GM12878 (cell line): Measurements from ENCODE around the gene IL20RA. TPM values are rescaled to one million over a fixed set of nuclear protein-coding genes. Genes with fewer than 3 reads are reported as not detected.

Experiments used
- ATAC-seq: fragments of 200-7000 bp; cut with Tn5 transposase; 3 replicates; pipeline ENCODE4 v1.9.1; 2020; ENCODE audit warnings: mild to moderate bottlenecking, moderate library complexity
- BruUV-seq: library from RNA; stranded (reverse); fragments of 400-500 nt; replicated peaks from 2 replicates; lab custom pipeline; 2021; lab: Mats Ljungman, UMichigan
- CTCF ChIA-PET: fragments of 300-600 bp; sonication (Branson Sonifier 250); formaldehyde crosslinking; extraction: SDS; loops from one replicate; lab custom pipeline; 2021; ENCODE audit warnings: inconsistent platforms; lab: Yijun Ruan, JAX
- POLR2A ChIA-PET: fragments of 350-600 bp; formaldehyde crosslinking; extraction: SDS; loops from one replicate; lab custom pipeline; 2021; ENCODE audit warnings: inconsistent platforms; lab: Charles Lee
- RAD21 ChIA-PET: fragments of 300-600 bp; sonication (Branson Sonifier 250); formaldehyde crosslinking; loops from one replicate; lab custom pipeline; 2023; ENCODE audit warnings: antibody characterized with exemption; ENCODE audit not compliant: unreplicated experiment; lab: Charles Lee
- SMC1A ChIA-PET: fragments of 300-600 bp; sonication (Branson Sonifier 250); formaldehyde crosslinking; loops from one replicate; lab custom pipeline; 2023; ENCODE audit not compliant: unreplicated experiment, uncharacterized antibody; lab: Charles Lee
- DNase-seq: peaks from one replicate; pipeline ENCODE4 v3.0.0-alpha.2; 2011; ENCODE audit warnings: low read depth, low spot score
- FAIRE-seq: peaks from 3 replicates; lab custom pipeline; 2011; peaks lifted over from hg19 to GRCh38; lab: Jason Lieb, UNC
- H2AFZ ChIP-seq: 2 replicates; pipeline ENCODE4 v1.6.0; 2011; ENCODE audit warnings: low read depth, low read length, control low read depth; ENCODE audit not compliant: control insufficient read depth
- H3K27ac ChIP-seq: 2 replicates; pipeline ENCODE4 v1.5.1; 2011; ENCODE audit warnings: control low read depth; ENCODE audit not compliant: control insufficient read depth, insufficient read depth
- H3K27me3 ChIP-seq, 2 experiments: replicated peaks in 1 of 2; 2 replicates each; pipeline versions ENCODE4 v1.6.0 to v1.6.1; 2011; ENCODE audit warnings: low read length in 1 of 2; ENCODE audit not compliant: control insufficient read depth in 2 of 2, insufficient read depth in 2 of 2
- H3K36me3 ChIP-seq, 2 experiments: 2 replicates each; pipeline ENCODE4 v1.5.1; 2011; ENCODE audit warnings: low read length in 1 of 2; ENCODE audit not compliant: control insufficient read depth in 2 of 2, insufficient read depth in 2 of 2
- H3K4me1 ChIP-seq: 2 replicates; pipeline ENCODE4 v1.6.1; 2011; ENCODE audit warnings: mild to moderate bottlenecking, low read length, moderate library complexity, mixed read lengths; ENCODE audit not compliant: control insufficient read depth, insufficient read depth
- H3K4me2 ChIP-seq: 2 replicates; pipeline ENCODE4 v1.6.0; 2011; ENCODE audit warnings: control low read depth; ENCODE audit not compliant: control insufficient read depth, insufficient read depth
- H3K4me3 ChIP-seq: fragments of 200-600 bp; sonication (generic); 2 replicates; pipeline ENCODE4 v1.5.1; 2016
- H3K79me2 ChIP-seq: 2 replicates; pipeline ENCODE4 v1.6.0; 2011; ENCODE audit warnings: low read length; ENCODE audit not compliant: control insufficient read depth, insufficient read depth
- H3K9ac ChIP-seq: 2 replicates; pipeline ENCODE4 v1.8.0; 2011; ENCODE audit warnings: low read length, control low read depth, mixed read lengths; ENCODE audit not compliant: control insufficient read depth, insufficient read depth
- H3K9me3 ChIP-seq: replicated peaks from 3 replicates; pipeline ENCODE4 v1.5.1; 2011; ENCODE audit warnings: mild to moderate bottlenecking, low read length; ENCODE audit not compliant: control insufficient read depth, insufficient read depth
- H4K20me1 ChIP-seq: 2 replicates; pipeline ENCODE4 v1.6.0; 2011; ENCODE audit not compliant: control insufficient read depth, insufficient read depth
- ASH2L ChIP-seq: fragments of 300-600, 200-600 bp; sonication (generic); IDR thresholded peaks from 2 replicates; pipeline ENCODE4 v1.6.1; 2017; ENCODE audit warnings: low read depth, mild to moderate bottlenecking, borderline replicate concordance
- E4F1 ChIP-seq: fragments of 450-650 bp; IDR thresholded peaks from 2 replicates; pipeline ENCODE4 v1.6.1; 2018; ENCODE audit warnings: borderline replicate concordance, mild to moderate bottlenecking; ENCODE audit not compliant: partially characterized antibody
- HCFC1 ChIP-seq: fragments of 150-350 bp; IDR thresholded peaks from 2 replicates; pipeline ENCODE4 v1.6.1; 2014; ENCODE audit warnings: low read length
- IRF5 ChIP-seq: fragments of 450-650 bp; IDR thresholded peaks from 2 replicates; pipeline ENCODE4 v1.6.1; 2017; ENCODE audit warnings: borderline replicate concordance
- NFYA ChIP-seq: IDR thresholded peaks from 2 replicates; pipeline ENCODE4 v1.6.1; 2011; ENCODE audit warnings: low read depth, mild to moderate bottlenecking, low read length, improper control_type of control experiment, borderline replicate concordance
- PML ChIP-seq: IDR thresholded peaks from 2 replicates; pipeline ENCODE4 v1.6.1; 2012; ENCODE audit warnings: low read length, inconsistent platforms
- SIX5 ChIP-seq: IDR thresholded peaks from 2 replicates; pipeline ENCODE4 v1.6.1; 2011; ENCODE audit warnings: mild to moderate bottlenecking, low read depth, low read length, moderate library complexity; ENCODE audit not compliant: severe bottlenecking
- SRF ChIP-seq, 2 experiments: IDR thresholded peaks; 2 replicates each; pipeline ENCODE4 v1.6.1; 2011; ENCODE audit warnings: low read depth in 2 of 2, low read length in 2 of 2, mild to moderate bottlenecking in 1 of 2, moderate library complexity in 1 of 2
- ZNF217 ChIP-seq: fragments of 450-650 bp; IDR thresholded peaks from 2 replicates; pipeline ENCODE4 v1.6.1; 2017; ENCODE audit warnings: antibody characterized with exemption, mild to moderate bottlenecking
- ZNF274 ChIP-seq: IDR thresholded peaks from one replicate; pipeline ENCODE4 v1.8.0; 2011; ENCODE audit not compliant: insufficient read length, insufficient read depth
- ZNF622 ChIP-seq: fragments of 450-650 bp; IDR thresholded peaks from 2 replicates; pipeline ENCODE4 v1.6.1; 2017; ENCODE audit warnings: mild to moderate bottlenecking, inconsistent platforms
- WGBS: methylation state at CpG from one replicate; pipeline ENCODE4 v1.1.6; 2016; ENCODE audit warnings: low lambda C conversion rate; ENCODE audit not compliant: insufficient replicate concordance, insufficient coverage; ENCODE audit errors: missing lambda C conversion rate; 5-methylcytosine and 5-hydroxymethylcytosine counted together
- in situ Hi-C: fragments of 300-500 bp; cut with MboI; formaldehyde crosslinking; loops from 9 replicates; pipeline ENCODE4 v1.14.3; 2018; ENCODE audit warnings: mixed read lengths
- intact Hi-C: fragments of 100-400 bp; cut with micrococcal nuclease; formaldehyde crosslinking; loops from one replicate; pipeline ENCODE4 v1.14.2; 2022; ENCODE audit not compliant: unreplicated experiment
- polyA plus RNA-seq, 11 experiments: library from polyadenylated mRNA; depleted of rRNA in 4 of 11; unstranded in 6 of 11; stranded (reverse) in 5 of 11; fragments of >200 nt; fragmentation: Nextera tagmentation in 4 of 11; fragmentation: Illumina TruSeq in 1 of 11; extraction: Ambion mirVana in 4 of 11; extraction: Trizol in 1 of 11; gene quantifications; 1 replicate in 1 of 11; 2 replicates in 10 of 11; pipeline versions ENCODE4 v1.2.1 to v1.2.3, GENCODE V29; 2011 to 2016; ENCODE audit warnings: inconsistent platforms in 2 of 11, missing spikeins in 2 of 11, low read depth in 1 of 11
- total RNA-seq, 4 experiments: library from RNA; depleted of rRNA in 3 of 4; stranded (reverse); fragments of >200 nt in 3 of 4; fragmentation: Illumina TruSeq in 1 of 4; extraction: Trizol in 1 of 4; gene quantifications; 2 replicates each; pipeline versions ENCODE4 v1.2.1 to v1.2.3, GENCODE V29; 2013 to 2021

The IL20RA gene
- total and polyA plus RNA-seq, 10 of the 15 experiments (the other 5 are each of a cell fraction or from before 2014, with no cell fraction given), result 0.02 to 0.16 (median 0.09) TPM; not detected in 3

GRCh38 chr6:137006056-137006455, 38.7 kb downstream of the IL20RA start (continued):
- no peak for TF ChIP-seq ASH2L

DNA sequence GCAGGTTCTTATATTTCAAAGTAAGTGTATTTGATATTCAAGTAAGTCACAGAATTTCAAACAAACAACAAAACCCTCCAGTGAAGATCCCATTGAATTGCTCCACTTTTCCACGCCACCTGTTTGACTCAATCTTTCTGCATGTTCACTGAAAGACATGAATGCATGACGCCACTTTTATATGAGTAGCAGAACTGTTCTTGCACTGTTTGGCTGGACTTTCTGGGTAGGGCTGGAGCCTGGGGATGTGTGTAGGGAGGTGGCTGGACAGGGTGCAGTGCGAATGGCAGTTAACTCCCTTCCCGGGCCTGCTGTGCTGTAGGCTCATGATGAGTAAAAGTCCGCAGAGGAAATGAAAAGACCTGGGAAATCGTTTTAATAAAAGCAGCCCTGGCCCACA, 39.7 kb downstream of the IL20RA start:
- no peak overlapping the region for H3K9ac ChIP-seq
- no peak overlapping the region for H3K27ac ChIP-seq
- POLR2A ChIA-PET, result no interaction called here
- no TSS peak for BruUV-seq
- WGBS, result 54% methylated on average over 6 of the region's 6 CpGs
- H3K4me1 ChIP-seq, result no peaks in the 10 kb centered on the region
- intact Hi-C loops, result no loop called here
- FAIRE-seq, result no peak
- no peak overlapping the region for H3K4me3 ChIP-seq
- peaks cover 0 to 8% of the 10 kb centered on the region in 2 experiments; a peak in 3 of 4 replicates for H3K27me3 ChIP-seq
- TF ChIP-seq SIX5 (no peak), NFYA (no peak), E4F1 (no peak), PML (no peak), ZNF622 (no peak), HCFC1 (no peak), ZNF274 (no peak), ZNF217 (no peak), IRF5 (no peak), SRF (IDR thresholded peaks at IDR 0.05; ENCODE audit: low read depth in 2 of 2, low read length in 2 of 2) (no peak)
- TF ChIP-seq, all 136 proteins: peak for 0
- CTCF ChIA-PET, result no interaction called here
- in situ Hi-C loops, result no loop called here
- Histone ChIP-seq H2AFZ (no peak overlapping the region), H3K4me2 (no peak overlapping the region), H3K79me2 (no peaks in the 10 kb centered on the region), H3K36me3 (no peaks in the 10 kb centered on the region), H3K9me3 (no peaks in the 10 kb centered on the region), H4K20me1 (no peaks in the 10 kb centered on the region)
- ATAC-seq, result no peak
- SMC1A ChIA-PET, result interaction anchor here (0.6 kb wide), 1 partner anchor 489 kb away, joined by 4 read pairs; no protein-coding TSS in a partner anchor
- no peak for DNase-seq
- RAD21 ChIA-PET, result no interaction called here
